Neuron (in vitro differentiated cells): ENCODE measurements around the gene RBFOX2.
A peak's percentile ranks its signal among the peaks of the same experiment; 100 is the strongest.
"Not testable (repeated sequence)": the region's sequence is repeated elsewhere in the genome, so short reads cannot be mapped to it uniquely, and the experiment has no call there.

Source experiments
- H2AFZ ChIP-seq: one replicate; pipeline ENCODE4 v1.6.1; 2013; ENCODE audit warnings: low read depth, mild to moderate bottlenecking, inconsistent platforms, low read length, moderate library complexity
- H3K27me3 ChIP-seq: one replicate; pipeline ENCODE4 v1.6.1; 2013; ENCODE audit warnings: low read length; ENCODE audit not compliant: insufficient read depth
- H3K36me3 ChIP-seq: one replicate; pipeline ENCODE4 v1.6.1; 2013; ENCODE audit warnings: low read length; ENCODE audit not compliant: insufficient read depth
- H3K4me1 ChIP-seq: one replicate; pipeline ENCODE4 v1.6.1; 2013; ENCODE audit warnings: low read length; ENCODE audit not compliant: insufficient read depth
- H3K4me3 ChIP-seq: 2 replicates; pipeline ENCODE4 v1.5.1; 2013; ENCODE audit warnings: mild to moderate bottlenecking, low read length, moderate library complexity
- H3K9me3 ChIP-seq: one replicate; pipeline ENCODE4 v1.6.1; 2013; ENCODE audit warnings: low read length

RBFOX2 gene, protein sequence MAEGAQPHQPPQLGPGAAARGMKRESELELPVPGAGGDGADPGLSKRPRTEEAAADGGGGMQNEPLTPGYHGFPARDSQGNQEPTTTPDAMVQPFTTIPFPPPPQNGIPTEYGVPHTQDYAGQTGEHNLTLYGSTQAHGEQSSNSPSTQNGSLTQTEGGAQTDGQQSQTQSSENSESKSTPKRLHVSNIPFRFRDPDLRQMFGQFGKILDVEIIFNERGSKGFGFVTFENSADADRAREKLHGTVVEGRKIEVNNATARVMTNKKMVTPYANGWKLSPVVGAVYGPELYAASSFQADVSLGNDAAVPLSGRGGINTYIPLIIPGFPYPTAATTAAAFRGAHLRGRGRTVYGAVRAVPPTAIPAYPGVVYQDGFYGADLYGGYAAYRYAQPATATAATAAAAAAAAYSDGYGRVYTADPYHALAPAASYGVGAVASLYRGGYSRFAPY

GRCh38 chr22:36028646-36029405, at the start of gene RBFOX2:
RBFOX2 (minus strand) TSS chr22:36028824; CDS start chr22:36028425, 399 bp downstream.
- Histone ChIP-seq H3K27me3 (no peaks in the 10 kb centered on the region), H3K4me1 (peaks cover 14% of the 10 kb centered on the region), H3K4me3 (peak within 1 kb of the TSS; percentile 84), H3K36me3 (no peaks in the 10 kb centered on the region), H2AFZ (peak within 1 kb of the TSS; percentile 7), H3K9me3 (no peaks in the 10 kb centered on the region)

- Histone ChIP-seq H3K4me3 (no peak overlapping the region), H3K4me1 (no peaks in the 10 kb centered on the region), H2AFZ (no peak overlapping the region), H3K9me3 (no peaks in the 10 kb centered on the region), H3K36me3 (no peaks in the 10 kb centered on the region), H3K27me3 (no peaks in the 10 kb centered on the region)
Measured at GRCh38 chr22:36077271-36077670, 48.6 kb upstream of the RBFOX2 start.

DNA sequence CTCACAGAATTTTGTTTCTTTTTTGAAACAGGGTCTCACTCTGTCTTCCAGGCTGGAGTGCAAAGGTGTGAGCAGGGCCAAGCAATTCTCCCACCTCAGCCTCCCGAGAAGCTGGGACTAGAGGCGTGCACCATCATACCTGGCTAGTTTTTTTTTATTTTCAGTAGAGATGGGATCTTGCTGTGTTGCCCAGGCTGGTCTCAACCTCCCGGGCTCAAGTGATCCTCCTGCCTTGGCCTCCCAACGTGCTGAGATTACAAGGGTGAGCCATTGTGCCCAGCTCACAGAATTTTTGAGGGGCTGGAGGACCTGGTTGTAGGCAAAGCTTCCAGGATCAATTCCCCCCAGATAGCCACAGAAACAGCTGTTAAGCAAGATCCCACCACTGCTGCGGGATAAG, 47.1 kb upstream of the RBFOX2 start:
- no peaks in the 10 kb centered on the region for H3K9me3 ChIP-seq
- H3K27me3 ChIP-seq = no peaks in the 10 kb centered on the region
- H3K36me3 ChIP-seq = no peaks in the 10 kb centered on the region
- H3K4me3 ChIP-seq = no peak overlapping the region
- no peak overlapping the region for H2AFZ ChIP-seq
- H3K4me1 ChIP-seq = no peaks in the 10 kb centered on the region

- Histone ChIP-seq H3K27me3 (no peaks in the 10 kb centered on the region), H3K4me3 (no peak overlapping the region), H3K36me3 (no peaks in the 10 kb centered on the region), H3K9me3 (no peaks in the 10 kb centered on the region), H2AFZ (no peak overlapping the region), H3K4me1 (no peaks in the 10 kb centered on the region)
Measured at GRCh38 chr22:36075230-36075629, 46.6 kb upstream of the RBFOX2 start.

GRCh38 chr22:36073476-36073875, 44.9 kb upstream of the RBFOX2 start:
- H3K4me1 ChIP-seq = no peaks in the 10 kb centered on the region
- H3K36me3 ChIP-seq = no peaks in the 10 kb centered on the region
- no peaks in the 10 kb centered on the region for H3K27me3 ChIP-seq
- H2AFZ ChIP-seq = no peak overlapping the region
- no peak overlapping the region for H3K4me3 ChIP-seq
- H3K9me3 ChIP-seq = no peaks in the 10 kb centered on the region

- not testable (repeated sequence) for H2AFZ ChIP-seq, H3K4me1 ChIP-seq, H3K36me3 ChIP-seq, H3K27me3 ChIP-seq, H3K4me3 ChIP-seq, H3K9me3 ChIP-seq
Measured at GRCh38 chr22:36070645-36071044, 42.0 kb upstream of the RBFOX2 start.

DNA sequence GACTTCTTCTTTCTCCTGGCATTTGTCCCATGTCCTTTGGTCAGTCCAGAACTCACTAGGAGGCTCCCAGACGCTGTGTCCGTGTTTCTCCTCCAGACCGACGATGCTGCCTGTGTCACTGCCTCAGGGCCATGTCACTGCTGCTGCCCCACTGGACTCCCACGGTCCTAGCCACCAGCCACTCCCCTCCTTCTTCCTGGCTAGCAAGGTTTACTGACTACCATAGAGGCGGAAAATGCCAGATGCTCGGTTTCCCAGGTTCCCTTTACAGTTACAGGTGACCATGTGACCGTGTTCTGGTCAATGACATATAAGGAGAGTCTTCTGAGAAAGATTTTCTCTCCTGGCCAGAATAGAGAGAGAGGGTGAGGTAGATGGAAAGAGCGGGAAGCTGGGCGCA, 40.7 kb upstream of the RBFOX2 start:
- Histone ChIP-seq H3K9me3 (no peaks in the 10 kb centered on the region), H3K36me3 (no peaks in the 10 kb centered on the region), H3K4me1 (peaks cover 4% of the 10 kb centered on the region), H3K27me3 (no peaks in the 10 kb centered on the region), H3K4me3 (no peak overlapping the region), H2AFZ (no peak overlapping the region)

DNA sequence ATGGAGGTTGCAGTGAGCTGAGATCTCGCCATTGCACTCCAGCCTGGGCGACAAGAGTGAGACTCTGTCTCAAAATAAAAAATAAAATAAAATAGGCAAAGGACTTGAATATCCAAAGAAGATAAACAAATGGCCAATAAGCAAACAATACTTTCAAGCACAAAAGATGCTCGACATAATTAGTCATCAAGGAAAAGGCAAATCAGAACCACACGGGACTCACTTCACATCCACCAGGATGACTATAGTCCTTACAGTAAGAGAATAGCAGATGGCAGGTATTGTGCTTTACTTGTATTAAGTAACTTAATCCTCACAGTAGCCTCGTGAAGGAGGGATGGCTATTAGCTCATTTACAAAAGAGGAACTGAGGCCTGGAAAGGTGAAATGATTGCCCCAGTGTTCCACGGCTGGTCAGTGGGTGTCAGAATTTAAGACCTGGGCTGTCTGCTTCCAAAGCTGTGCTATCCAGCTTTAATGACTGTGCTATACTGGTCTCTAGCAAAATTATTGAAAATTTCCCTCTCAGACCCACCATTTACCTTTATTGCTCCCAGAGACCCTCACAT, 40.2 kb upstream of the RBFOX2 start:
- Histone ChIP-seq H3K4me3 (no peak overlapping the region), H2AFZ (no peak overlapping the region), H3K36me3 (no peaks in the 10 kb centered on the region), H3K9me3 (no peaks in the 10 kb centered on the region), H3K4me1 (peaks cover 4% of the 10 kb centered on the region), H3K27me3 (no peaks in the 10 kb centered on the region)

- Histone ChIP-seq H2AFZ (no peak overlapping the region), H3K36me3 (no peaks in the 10 kb centered on the region), H3K4me1 (peaks cover 4% of the 10 kb centered on the region), H3K9me3 (no peaks in the 10 kb centered on the region), H3K4me3 (no peak overlapping the region), H3K27me3 (no peaks in the 10 kb centered on the region)
Measured at GRCh38 chr22:36067235-36067558, 38.6 kb upstream of the RBFOX2 start.

- no peaks in the 10 kb centered on the region for H3K27me3 ChIP-seq
- no peaks in the 10 kb centered on the region for H3K36me3 ChIP-seq
- H3K4me3 ChIP-seq = peak overlapping the region; percentile 65
- peaks cover 4% of the 10 kb centered on the region for H3K4me1 ChIP-seq
- H2AFZ ChIP-seq = peak overlapping the region; percentile 71
- H3K9me3 ChIP-seq = no peaks in the 10 kb centered on the region
Measured at GRCh38 chr22:36065775-36066544, 37.3 kb upstream of the RBFOX2 start.

DNA sequence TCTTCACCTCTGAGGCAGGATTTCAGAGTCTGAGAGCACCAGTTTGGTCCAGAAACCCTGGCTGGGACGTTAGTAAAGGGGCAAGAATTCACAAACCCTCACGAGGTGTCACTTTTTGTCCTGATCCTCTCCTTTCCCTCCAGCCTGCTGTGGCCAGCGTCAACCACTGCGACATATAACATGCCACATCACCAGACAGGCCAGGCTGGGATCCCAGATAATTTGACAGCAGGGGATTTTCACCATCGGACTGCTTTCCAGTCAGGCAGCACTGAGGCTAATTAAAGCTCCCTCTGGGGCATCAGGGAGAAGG, 36.8 kb upstream of the RBFOX2 start:
- Histone ChIP-seq H3K4me3 (peak overlapping the region; percentile 65), H3K9me3 (no peaks in the 10 kb centered on the region), H3K36me3 (no peaks in the 10 kb centered on the region), H3K4me1 (peaks cover 4% of the 10 kb centered on the region), H3K27me3 (no peaks in the 10 kb centered on the region), H2AFZ (peak overlapping the region; percentile 71)

GRCh38 chr22:36064358-36064757, 35.7 kb upstream of the RBFOX2 start:
- peaks cover 4% of the 10 kb centered on the region for H3K4me1 ChIP-seq
- H2AFZ ChIP-seq = no peak overlapping the region
- no peaks in the 10 kb centered on the region for H3K36me3 ChIP-seq
- no peaks in the 10 kb centered on the region for H3K9me3 ChIP-seq
- H3K4me3 ChIP-seq = no peak overlapping the region
- no peaks in the 10 kb centered on the region for H3K27me3 ChIP-seq

DNA sequence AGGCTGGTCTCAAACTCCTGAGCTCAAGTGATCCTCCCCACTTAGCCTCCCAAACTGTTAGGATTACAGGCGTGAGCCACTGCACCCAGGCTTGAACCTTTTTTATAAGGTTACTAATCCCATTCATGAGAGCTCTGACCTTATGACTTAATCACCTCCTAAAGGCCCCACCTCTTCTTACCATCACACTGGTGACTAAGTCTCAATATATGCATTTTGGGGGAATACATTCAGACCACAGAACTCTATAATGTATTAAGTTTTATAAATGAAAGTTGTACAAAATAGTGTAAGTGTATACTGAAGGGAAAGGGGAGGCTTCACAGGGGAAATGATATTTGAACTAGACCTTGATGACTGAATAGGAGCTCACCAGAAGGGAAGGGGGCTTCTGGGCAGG, 28.4 kb upstream of the RBFOX2 start:
- H3K4me3 ChIP-seq = no peak overlapping the region
- H3K27me3 ChIP-seq = no peaks in the 10 kb centered on the region
- H2AFZ ChIP-seq = no peak overlapping the region
- no peaks in the 10 kb centered on the region for H3K4me1 ChIP-seq
- H3K36me3 ChIP-seq = no peaks in the 10 kb centered on the region
- H3K9me3 ChIP-seq = no peaks in the 10 kb centered on the region
